HepG2 (cell line): Measurements from ENCODE around the gene FMR1. TPM values are rescaled to one million over a fixed set of nuclear protein-coding genes. Genes with fewer than 3 reads are reported as not detected.

Experiments used
- AKAP8 ChIP-seq: sonication (generic); formaldehyde crosslinking; IDR thresholded peaks from 2 replicates; pipeline ENCODE4 v1.5.1; 2020; ENCODE audit warnings: mild to moderate bottlenecking, missing genetic modification reagents
- ARID4A ChIP-seq: sonication (generic); formaldehyde crosslinking; IDR thresholded peaks from 2 replicates; pipeline ENCODE4 v1.5.0; 2020; ENCODE audit warnings: mild to moderate bottlenecking, missing genetic modification reagents, borderline replicate concordance
- ATF1 ChIP-seq: IDR thresholded peaks from 2 replicates; pipeline ENCODE4 v1.6.1; 2016; ENCODE audit warnings: mild to moderate bottlenecking, control low read depth
- BCL6 ChIP-seq: IDR thresholded peaks from 2 replicates; pipeline ENCODE4 v1.6.1; 2016; ENCODE audit warnings: missing genetic modification reagents, missing compliant biosample characterization
- FLYWCH1 ChIP-seq: sonication (generic); formaldehyde crosslinking; IDR thresholded peaks from 2 replicates; pipeline ENCODE4 v1.8.1; 2023; ENCODE audit warnings: mild to moderate bottlenecking, missing genetic modification reagents
- FOXP1 ChIP-seq, 2 experiments: fragments of 450-650 bp in 1 of 2; IDR thresholded peaks; 2 replicates each; pipeline ENCODE4 v1.6.1; 2017 to 2018; ENCODE audit warnings: antibody characterized with exemption in 1 of 2
- FOXP4 ChIP-seq: sonication (generic); formaldehyde crosslinking; IDR thresholded peaks from 2 replicates; pipeline ENCODE4 v1.4.0; 2020; ENCODE audit warnings: missing genetic modification reagents
- GATAD2A ChIP-seq: IDR thresholded peaks from 2 replicates; pipeline ENCODE4 v1.6.1; 2016
- IKZF1 ChIP-seq: fragments of 450-650 bp; IDR thresholded peaks from 2 replicates; pipeline ENCODE4 v1.7.1; 2016
- KAT8 ChIP-seq: IDR thresholded peaks from 2 replicates; pipeline ENCODE4 v1.6.1; 2016; ENCODE audit warnings: missing genetic modification reagents, missing compliant biosample characterization
- KIAA2018 ChIP-seq: sonication (generic); formaldehyde crosslinking; IDR thresholded peaks from 2 replicates; pipeline ENCODE4 v1.5.0; 2020; ENCODE audit warnings: mild to moderate bottlenecking, missing genetic modification reagents, borderline replicate concordance
- RXRB ChIP-seq: IDR thresholded peaks from 2 replicates; pipeline ENCODE4 v1.6.1; 2016; ENCODE audit warnings: borderline replicate concordance, missing genetic modification reagents, missing compliant biosample characterization
- TBP ChIP-seq: sonication (generic); formaldehyde crosslinking; IDR thresholded peaks from 2 replicates; pipeline ENCODE4 v1.5.0; 2020; ENCODE audit warnings: missing genetic modification reagents
- ZNF446 ChIP-seq: sonication (generic); formaldehyde crosslinking; IDR thresholded peaks from 2 replicates; pipeline ENCODE4 v1.5.0; 2020; ENCODE audit warnings: mild to moderate bottlenecking, missing genetic modification reagents
- ZNF572 ChIP-seq: sonication (generic); formaldehyde crosslinking; IDR thresholded peaks from 2 replicates; pipeline ENCODE4 v1.5.1; 2020; ENCODE audit warnings: mild to moderate bottlenecking, missing genetic modification reagents
- polyA plus RNA-seq, 8 experiments: library from polyadenylated mRNA; depleted of rRNA in 3 of 8; stranded (reverse) in 7 of 8; unstranded in 1 of 8; fragments of >200 nt; fragmentation: Illumina TruSeq in 4 of 8; extraction: Trizol in 4 of 8; gene quantifications; 2 replicates each; pipeline versions ENCODE4 v1.2.1 to v1.2.3, GENCODE V29; 2011 to 2016; ENCODE audit warnings: low read depth in 4 of 8, missing spikeins in 1 of 8, mixed read lengths in 1 of 8; ENCODE audit not compliant: insufficient read depth in 1 of 8
- total RNA-seq, 5 experiments: library from RNA; depleted of rRNA; stranded (reverse); fragments of >200 nt; fragmentation: Illumina TruSeq; extraction: Trizol; gene quantifications; 2 replicates each; pipeline ENCODE4 v1.2.3, GENCODE V29; 2016; ENCODE audit warnings: low read depth in 1 of 5

FMR1 gene
- total and polyA plus RNA-seq, 2 of the 13 experiments (the other 11 are each of a cell fraction or from before 2014, with no cell fraction given) = 27.8 to 49.6 TPM

GRCh38 chrX:147923605-147924004 is 11.9 kb downstream of the FMR1 start (continued):
- TF ChIP-seq ZNF446 (no peak), BCL6 (CRISPR knock-in tag) (peak; percentile 96), KIAA2018 (CRISPR knock-in tag) (no peak), KAT8 (CRISPR knock-in tag) (no peak), FOXP4 (CRISPR knock-in tag) (peak; percentile 62), ARID4A (CRISPR knock-in tag) (no peak), ZNF572 (CRISPR knock-in tag) (no peak), RXRB (CRISPR knock-in tag) (no peak), GATAD2A (CRISPR knock-in tag) (peak; percentile 59), AKAP8 (CRISPR knock-in tag) (no peak), FLYWCH1 (CRISPR knock-in tag) (no peak), TBP (CRISPR knock-in tag) (no peak), IKZF1 (no peak), ATF1 (CRISPR knock-in tag) (no peak), FOXP1 (IDR thresholded peaks at IDR 0.05) (no peak), FOXP1 (CRISPR knock-in tag; IDR thresholded peaks at IDR 0.05) (peak; percentile 84)
